PC-9 (cell line): Measurements from ENCODE around the gene SDCBP2. TPM values are rescaled to one million over a fixed set of nuclear protein-coding genes. Genes with fewer than 3 reads are reported as not detected.

Source experiments
- BruUV-seq: library from RNA; stranded (reverse); fragments of 400-500 nt; replicated peaks from 2 replicates; lab custom pipeline; 2021; lab: Mats Ljungman, UMichigan
- CTCF ChIA-PET: fragments of 300-600 bp; sonication (Branson Sonifier 250); formaldehyde crosslinking; loops from one replicate; lab custom pipeline; 2022; ENCODE audit warnings: antibody characterized with exemption; lab: Charles Lee
- POLR2A ChIA-PET: fragments of 300-600 bp; sonication (Branson Sonifier 250); formaldehyde crosslinking; loops from one replicate; lab custom pipeline; 2022; ENCODE audit warnings: antibody characterized with exemption; ENCODE audit not compliant: unreplicated experiment; lab: Charles Lee
- DNase-seq, 2 experiments: peaks; one replicate each; pipeline versions ENCODE4 v3.0.0 to v3.0.0-alpha.2; 2015 to 2022; ENCODE audit warnings: mixed read lengths in 1 of 2
- H2AFZ ChIP-seq: fragments of 200-600 bp; sonication (generic); 2 replicates; pipeline ENCODE4 v1.8.1; 2017; ENCODE audit warnings: antibody characterized with exemption
- H3F3A ChIP-seq: fragments of 200-600 bp; sonication (generic); 2 replicates; pipeline ENCODE4 v1.8.1; 2017; ENCODE audit warnings: antibody characterized with exemption, mild to moderate bottlenecking, low read depth; ENCODE audit not compliant: insufficient read depth
- H3K27ac ChIP-seq: fragments of 200-600 bp; sonication (generic); 2 replicates; pipeline ENCODE4 v1.6.1; 2016; ENCODE audit warnings: mixed run types
- H3K27me3 ChIP-seq: fragments of 200-600 bp; sonication (generic); 2 replicates; pipeline ENCODE4 v1.6.1; 2016; ENCODE audit warnings: low read depth, mixed run types; ENCODE audit not compliant: insufficient read depth
- H3K36me3 ChIP-seq: fragments of 200-600 bp; sonication (generic); 2 replicates; pipeline ENCODE4 v1.6.1; 2016; ENCODE audit warnings: low read depth, mixed run types
- H3K4me1 ChIP-seq: fragments of 200-600 bp; sonication (generic); replicated peaks from 2 replicates; pipeline ENCODE4 v1.6.1; 2016; ENCODE audit warnings: mixed run types; ENCODE audit not compliant: insufficient read depth
- H3K4me2 ChIP-seq: fragments of 200-600 bp; sonication (generic); 2 replicates; pipeline ENCODE4 v1.6.1; 2017; ENCODE audit warnings: mixed run types
- H3K4me3 ChIP-seq: fragments of 200-600 bp; sonication (generic); 2 replicates; pipeline ENCODE4 v1.6.1; 2016; ENCODE audit warnings: mixed run types
- H3K79me2 ChIP-seq: fragments of 200-600 bp; sonication (generic); 2 replicates; pipeline ENCODE4 v1.6.1; 2017; ENCODE audit warnings: low read depth, mixed run types
- H3K9me2 ChIP-seq: fragments of 200-600 bp; sonication (generic); 2 replicates; pipeline ENCODE4 v1.8.1; 2017; ENCODE audit warnings: mild to moderate bottlenecking; ENCODE audit not compliant: insufficient read depth
- H3K9me3 ChIP-seq: fragments of 200-600 bp; sonication (generic); 2 replicates; pipeline ENCODE4 v1.8.1; 2016; ENCODE audit warnings: low read depth; ENCODE audit not compliant: insufficient read depth
- H4K20me1 ChIP-seq: fragments of 200-600 bp; sonication (generic); 2 replicates; pipeline ENCODE4 v1.8.1; 2017; ENCODE audit not compliant: insufficient read depth
- CTCF ChIP-seq: fragments of 200-600 bp; sonication (generic); conservative IDR thresholded peaks from 2 replicates; pipeline ENCODE4 v1.6.1; 2017; ENCODE audit warnings: mixed run types, antibody characterized with exemption, mild to moderate bottlenecking, moderate library complexity
- EZH2 ChIP-seq: fragments of 200-600 bp; sonication (generic); IDR thresholded peaks from 2 replicates; pipeline ENCODE4 v1.8.0; 2017; ENCODE audit warnings: antibody characterized with exemption, low read depth
- intact Hi-C: fragments of 100-400 bp; cut with micrococcal nuclease; formaldehyde crosslinking; loops from one replicate; pipeline ENCODE4 v1.10.0; 2022; ENCODE audit not compliant: unreplicated experiment
- total RNA-seq: library from RNA; stranded (reverse); gene quantifications from 2 replicates; pipeline ENCODE4 v1.2.3, GENCODE V29; 2021

The SDCBP2 gene
- total RNA-seq, 1 experiment from 2014 or later, result 14.8 TPM

GRCh38 chr20:1376408-1377270 lies 47.7 kb upstream of the SDCBP2 start:
- H3K9me2 ChIP-seq, result no peaks in the 10 kb centered on the region
- peaks cover 32% of the 10 kb centered on the region for H3K36me3 ChIP-seq
- H2AFZ ChIP-seq, result no peak overlapping the region
- 0 out of 2 replicates have a peak overlapping the region, but pooled peaks have one; percentile 46 for H3K4me2 ChIP-seq
- ChIA-PET POLR2A (interaction anchor here (0.5 to 0.6 kb wide), 2 partner anchors 17 to 74 kb away, joined by 4 to 9 read pairs; no protein-coding TSS in a partner anchor), CTCF (interaction anchor here (0.6 kb wide), 3 partner anchors 15 to 608 kb away, joined by 4 to 6 read pairs (median 6); no protein-coding TSS in a partner anchor)
- peaks cover 31% of the 10 kb centered on the region for H3K4me1 ChIP-seq
- peaks cover 85% of the 10 kb centered on the region for H4K20me1 ChIP-seq
- no peaks in the 10 kb centered on the region; the same call in 1 of the 2 replicates for H3K9me3 ChIP-seq
- intact Hi-C loops, result loop anchor here (5.0 kb wide), 1 partner anchor 49 kb away; the partner anchor contains the start of gene SDCBP2
- no peak for DNase-seq
- H3K27ac ChIP-seq, result no peak overlapping the region; the same call in 1 of the 2 replicates
- H3K79me2 ChIP-seq, result peaks cover 96% of the 10 kb centered on the region
- no peaks in the 10 kb centered on the region for H3K27me3 ChIP-seq
- H3K4me3 ChIP-seq, result no peak overlapping the region
- TF ChIP-seq CTCF (no peak), EZH2 (no peak)
- no TSS peak for BruUV-seq
- peaks cover 55% of the 10 kb centered on the region for H3F3A ChIP-seq

- H3K4me3 ChIP-seq, result no peak overlapping the region
- no peak for DNase-seq
- BruUV-seq, result no TSS peak
- H3K4me2 ChIP-seq, result no peak overlapping the region
- CTCF ChIA-PET, result no interaction called here
- H3K4me1 ChIP-seq, result peaks cover 31% of the 10 kb centered on the region
- H3K27ac ChIP-seq, result no peak overlapping the region
- H3K36me3 ChIP-seq, result peaks cover 32% of the 10 kb centered on the region
- no peaks in the 10 kb centered on the region; the same call in 1 of the 2 replicates for H3K9me3 ChIP-seq
- intact Hi-C loops, result loop anchor here (5.0 kb wide), 1 partner anchor 49 kb away; the partner anchor contains the start of gene SDCBP2
- no peak for TF ChIP-seq CTCF
- no peak for TF ChIP-seq EZH2
- peaks cover 93% of the 10 kb centered on the region for H3K79me2 ChIP-seq
- peaks cover 61% of the 10 kb centered on the region for H3F3A ChIP-seq
- H4K20me1 ChIP-seq, result peaks cover 83% of the 10 kb centered on the region
- no peak overlapping the region for H2AFZ ChIP-seq
- H3K9me2 ChIP-seq, result no peaks in the 10 kb centered on the region
- no peaks in the 10 kb centered on the region for H3K27me3 ChIP-seq
- POLR2A ChIA-PET, result no interaction called here
These were observed 47.1 kb upstream of the SDCBP2 start for GRCh38 chr20:1376007-1376406.

DNA sequence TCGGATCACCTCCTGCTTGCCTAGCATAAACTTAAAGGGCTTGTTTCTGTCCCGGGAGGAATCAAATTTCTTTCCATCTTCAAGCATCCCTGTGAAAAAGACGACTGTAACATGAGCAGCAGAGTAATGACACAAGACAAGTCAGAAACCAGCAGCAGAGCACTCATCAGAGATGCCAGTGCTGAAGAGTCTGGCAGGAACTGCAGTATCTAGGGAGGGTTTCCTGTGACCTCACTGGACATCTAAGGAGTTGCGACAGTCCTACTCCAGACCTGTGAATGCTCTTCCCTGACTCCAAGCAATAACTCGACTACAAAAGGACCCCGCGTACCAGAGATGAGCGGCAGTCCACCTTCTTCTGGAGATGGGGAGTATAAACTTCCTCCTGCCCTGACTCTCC lies 46.6 kb upstream of the SDCBP2 start:
- Histone ChIP-seq H3K4me1 (peaks cover 31% of the 10 kb centered on the region), H3K27me3 (no peaks in the 10 kb centered on the region), H3K27ac (no peak overlapping the region)

More for the DNA sequence above, 46.6 kb upstream of the SDCBP2 start:
- H3K79me2 ChIP-seq, result peaks cover 92% of the 10 kb centered on the region
- ChIA-PET POLR2A (no interaction called here), CTCF (no interaction called here)
- no TSS peak for BruUV-seq
- no peak for TF ChIP-seq EZH2
- TF ChIP-seq CTCF, result no peak
- H3K9me3 ChIP-seq, result no peaks in the 10 kb centered on the region; the same call in 1 of the 2 replicates
- no peak for DNase-seq
- H3K36me3 ChIP-seq, result peaks cover 32% of the 10 kb centered on the region
- no peaks in the 10 kb centered on the region for H3K9me2 ChIP-seq
- peaks cover 65% of the 10 kb centered on the region for H3F3A ChIP-seq
- intact Hi-C loops, result loop anchor here (5.0 kb wide), 1 partner anchor 48 kb away; the partner anchor contains the start of gene SDCBP2
- H3K4me3 ChIP-seq, result no peak overlapping the region
- H2AFZ ChIP-seq, result no peak overlapping the region
- no peak overlapping the region for H3K4me2 ChIP-seq
- H4K20me1 ChIP-seq, result peaks cover 79% of the 10 kb centered on the region
